HG03460 (cell line): ENCODE results near the gene TBX2.

ENCODE experiments used
- ATAC-seq: cut with Tn5 transposase; IDR thresholded peaks from one replicate; pipeline ENCODE4 v1.9.1; 2021; ENCODE audit not compliant: unreplicated experiment

The TBX2 gene

GRCh38 chr17:61412143-61412859 lies 12.7 kb downstream of the TBX2 start:
- peak; percentile 65 for ATAC-seq

GRCh38 chr17:61412860-61413660 lies 13.4 kb downstream of the TBX2 start:
- no peak for ATAC-seq

GRCh38 chr17:61413661-61414126 lies 14.1 kb downstream of the TBX2 start:
- no peak for ATAC-seq

- ATAC-seq = no peak
Measured at GRCh38 chr17:61414141-61414935, 14.7 kb downstream of the TBX2 start.

GRCh38 chr17:61414936-61415251 lies 15.3 kb downstream of the TBX2 start:
- ATAC-seq = no peak

- no peak for ATAC-seq
Measured at GRCh38 chr17:61415374-61416210, 15.9 kb downstream of the TBX2 start.

GRCh38 chr17:61416211-61416539 lies 16.5 kb downstream of the TBX2 start:
- no peak for ATAC-seq

GRCh38 chr17:61416540-61417363 lies 17.1 kb downstream of the TBX2 start:
- ATAC-seq = peak; percentile 40

- ATAC-seq = no peak
Measured at GRCh38 chr17:61418449-61418848, 18.8 kb downstream of the TBX2 start.

- no peak for ATAC-seq
Measured at GRCh38 chr17:61419496-61420046, 19.9 kb downstream of the TBX2 start.

GRCh38 chr17:61420052-61420451 lies 20.4 kb downstream of the TBX2 start:
- no peak for ATAC-seq

GRCh38 chr17:61420745-61421398 lies 21.2 kb downstream of the TBX2 start:
- ATAC-seq = no peak

- ATAC-seq = no peak
Measured at GRCh38 chr17:61421460-61421859, 21.8 kb downstream of the TBX2 start.

- ATAC-seq = no peak
Measured at GRCh38 chr17:61422116-61422799, 22.6 kb downstream of the TBX2 start.

GRCh38 chr17:61422869-61423268 lies 23.2 kb downstream of the TBX2 start:
- no peak for ATAC-seq

- ATAC-seq = no peak
Measured at GRCh38 chr17:61423967-61424649, 24.5 kb downstream of the TBX2 start.

- no peak for ATAC-seq
Measured at GRCh38 chr17:61425682-61426481, 26.2 kb downstream of the TBX2 start.
